Type B pancreatic cell (in vitro differentiated cells): ENCODE data around the gene NRIP1. TPM values are rescaled to one million over a fixed set of nuclear protein-coding genes. Genes with fewer than 3 reads are reported as not detected.
A peak's percentile ranks its signal among the peaks of the same experiment; 100 is the strongest.

Source experiments
- DNase-seq: peaks from one replicate; pipeline ENCODE4 v3.0.0; 2021; ENCODE audit warnings: mixed read lengths; ENCODE audit not compliant: unreplicated experiment; ENCODE audit errors: extremely low spot score
- H3K27ac Mint-ChIP-seq: 2 replicates; pipeline ENCODE4 v1.8.0; 2021; ENCODE audit warnings: mild to moderate bottlenecking, mixed read lengths
- H3K27me3 Mint-ChIP-seq: 2 replicates; pipeline ENCODE4 v1.8.0; 2021; ENCODE audit warnings: mixed read lengths
- H3K36me3 Mint-ChIP-seq: 2 replicates; pipeline ENCODE4 v1.8.0; 2021; ENCODE audit warnings: mixed read lengths
- H3K4me1 Mint-ChIP-seq: one replicate; pipeline ENCODE4 v1.8.0; 2021; ENCODE audit warnings: mixed read lengths; ENCODE audit not compliant: unreplicated experiment
- H3K4me3 Mint-ChIP-seq: 2 replicates; pipeline ENCODE4 v1.8.0; 2021; ENCODE audit warnings: mild to moderate bottlenecking, mixed read lengths
- H3K9me3 Mint-ChIP-seq: 2 replicates; pipeline ENCODE4 v1.8.0; 2021; ENCODE audit warnings: mixed read lengths
- CTCF ChIP-seq: fragments of 200-600 bp; sonication (generic); conservative IDR thresholded peaks from 2 replicates; pipeline ENCODE4 v1.5.0; 2021; ENCODE audit warnings: antibody characterized with exemption, mild to moderate bottlenecking
- total RNA-seq: library from RNA; stranded (reverse); gene quantifications from 2 replicates; pipeline ENCODE4 v1.2.1, GENCODE V29; 2021; ENCODE audit warnings: low replicate concordance

NRIP1 gene
- total RNA-seq, 1 donor from 2014 or later, result 88.6 TPM

DNA sequence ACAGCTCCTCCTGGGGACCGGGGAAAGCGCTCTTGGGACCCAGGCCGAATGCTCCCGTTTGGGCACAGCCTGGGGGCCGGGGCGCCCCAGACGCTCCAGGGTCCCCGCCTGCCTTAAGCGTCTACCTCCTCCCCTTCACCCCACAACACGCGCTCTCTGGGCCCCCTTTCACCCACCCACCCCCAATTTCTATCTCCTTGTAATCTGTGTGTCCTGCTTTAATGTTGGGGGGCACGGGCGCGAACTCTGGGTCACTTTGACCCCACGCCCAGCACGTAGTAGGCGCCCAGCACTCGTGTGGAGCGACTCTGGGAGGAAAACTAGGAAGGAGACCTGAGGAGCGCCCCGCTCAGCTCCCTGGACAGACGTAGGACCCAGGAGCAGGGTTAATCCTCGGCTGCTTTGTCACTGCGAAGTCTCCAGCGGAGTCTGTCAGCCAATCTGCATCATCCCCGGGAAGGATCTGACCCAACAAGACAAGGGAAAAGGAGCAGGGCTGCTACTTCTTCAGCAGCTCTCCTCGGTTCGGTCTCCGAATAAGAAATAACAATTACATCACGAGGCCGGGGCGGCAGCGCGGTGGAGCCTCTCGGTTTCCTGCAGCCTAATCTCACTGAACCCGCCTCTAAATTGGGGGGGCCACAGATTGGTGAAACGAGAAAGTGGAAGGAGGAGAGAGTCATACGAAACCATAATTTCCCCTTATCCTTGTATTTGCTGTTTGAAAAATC lies 757 bp upstream of the NRIP1 start:
- no peaks in the 10 kb centered on the region for H3K9me3 Mint-ChIP-seq
- peak overlapping the region; percentile 98 for H3K27ac Mint-ChIP-seq
- peaks cover 11% of the 10 kb centered on the region for H3K36me3 Mint-ChIP-seq
- H3K4me3 Mint-ChIP-seq, result peak overlapping the region; percentile 99
- no peaks in the 10 kb centered on the region for H3K27me3 Mint-ChIP-seq
- H3K4me1 Mint-ChIP-seq, result peaks cover 24% of the 10 kb centered on the region
- peak; percentile 79 for DNase-seq
- TF ChIP-seq CTCF, result no peak

- DNase-seq, result peak; percentile 74
- H3K9me3 Mint-ChIP-seq, result no peaks in the 10 kb centered on the region
- TF ChIP-seq CTCF, result no peak
- no peaks in the 10 kb centered on the region for H3K27me3 Mint-ChIP-seq
- H3K27ac Mint-ChIP-seq, result peak overlapping the region; percentile 86
- peak overlapping the region; percentile 95 for H3K4me3 Mint-ChIP-seq
- peaks cover 36% of the 10 kb centered on the region for H3K4me1 Mint-ChIP-seq
- peaks cover 11% of the 10 kb centered on the region for H3K36me3 Mint-ChIP-seq
Measured at GRCh38 chr21:15063814-15064575, 805 bp downstream of the NRIP1 start.

- Mint-ChIP-seq H3K27me3 (no peaks in the 10 kb centered on the region), H3K4me3 (peak overlapping the region; percentile 95), H3K4me1 (peaks cover 43% of the 10 kb centered on the region), H3K9me3 (no peaks in the 10 kb centered on the region), H3K36me3 (peaks cover 11% of the 10 kb centered on the region), H3K27ac (peak overlapping the region; percentile 86)
- no peak for DNase-seq
- TF ChIP-seq CTCF, result no peak
Measured at GRCh38 chr21:15063081-15063813, 1.6 kb downstream of the NRIP1 start.

DNA sequence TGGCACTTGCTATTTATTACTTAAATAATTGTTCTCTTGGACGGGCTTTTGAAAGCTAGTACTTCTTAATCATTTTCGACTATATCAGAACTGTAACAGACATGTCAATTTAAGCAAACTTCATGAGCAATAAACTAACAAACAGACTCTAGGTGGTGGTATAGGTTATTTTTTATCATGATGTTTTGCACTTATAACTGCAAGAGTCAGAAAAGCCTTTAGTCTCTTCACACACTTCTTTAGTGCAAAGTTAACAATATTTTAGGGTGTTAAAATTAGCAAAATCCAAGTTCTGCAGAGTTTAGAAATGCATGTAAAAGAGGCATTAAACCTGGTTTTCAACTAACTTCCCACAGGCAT lies 2.2 kb downstream of the NRIP1 start:
- Mint-ChIP-seq H3K27me3 (no peaks in the 10 kb centered on the region), H3K4me3 (peak overlapping the region; percentile 95), H3K9me3 (no peaks in the 10 kb centered on the region), H3K27ac (peak overlapping the region; percentile 86), H3K36me3 (peaks cover 11% of the 10 kb centered on the region), H3K4me1 (peaks cover 47% of the 10 kb centered on the region)
- no peak for DNase-seq
- peak; percentile 43 for TF ChIP-seq CTCF

- DNase-seq, result no peak
- Mint-ChIP-seq H3K9me3 (no peaks in the 10 kb centered on the region), H3K36me3 (peaks cover 11% of the 10 kb centered on the region), H3K4me3 (peak overlapping the region; percentile 95), H3K4me1 (peaks cover 49% of the 10 kb centered on the region), H3K27me3 (no peaks in the 10 kb centered on the region), H3K27ac (peak overlapping the region; percentile 86)
- no peak for TF ChIP-seq CTCF
Measured at GRCh38 chr21:15061747-15062605, 2.8 kb downstream of the NRIP1 start.
